ENCODE data around the gene IGSF23. TPM values are rescaled to one million over a fixed set of nuclear protein-coding genes. Genes with fewer than 3 reads are reported as not detected.

The IGSF23 gene
- total and polyA plus RNA-seq, 4 donors = 0.47 to 11.4 (median 3.3) TPM

- TF ChIP-seq, protein P1, sequence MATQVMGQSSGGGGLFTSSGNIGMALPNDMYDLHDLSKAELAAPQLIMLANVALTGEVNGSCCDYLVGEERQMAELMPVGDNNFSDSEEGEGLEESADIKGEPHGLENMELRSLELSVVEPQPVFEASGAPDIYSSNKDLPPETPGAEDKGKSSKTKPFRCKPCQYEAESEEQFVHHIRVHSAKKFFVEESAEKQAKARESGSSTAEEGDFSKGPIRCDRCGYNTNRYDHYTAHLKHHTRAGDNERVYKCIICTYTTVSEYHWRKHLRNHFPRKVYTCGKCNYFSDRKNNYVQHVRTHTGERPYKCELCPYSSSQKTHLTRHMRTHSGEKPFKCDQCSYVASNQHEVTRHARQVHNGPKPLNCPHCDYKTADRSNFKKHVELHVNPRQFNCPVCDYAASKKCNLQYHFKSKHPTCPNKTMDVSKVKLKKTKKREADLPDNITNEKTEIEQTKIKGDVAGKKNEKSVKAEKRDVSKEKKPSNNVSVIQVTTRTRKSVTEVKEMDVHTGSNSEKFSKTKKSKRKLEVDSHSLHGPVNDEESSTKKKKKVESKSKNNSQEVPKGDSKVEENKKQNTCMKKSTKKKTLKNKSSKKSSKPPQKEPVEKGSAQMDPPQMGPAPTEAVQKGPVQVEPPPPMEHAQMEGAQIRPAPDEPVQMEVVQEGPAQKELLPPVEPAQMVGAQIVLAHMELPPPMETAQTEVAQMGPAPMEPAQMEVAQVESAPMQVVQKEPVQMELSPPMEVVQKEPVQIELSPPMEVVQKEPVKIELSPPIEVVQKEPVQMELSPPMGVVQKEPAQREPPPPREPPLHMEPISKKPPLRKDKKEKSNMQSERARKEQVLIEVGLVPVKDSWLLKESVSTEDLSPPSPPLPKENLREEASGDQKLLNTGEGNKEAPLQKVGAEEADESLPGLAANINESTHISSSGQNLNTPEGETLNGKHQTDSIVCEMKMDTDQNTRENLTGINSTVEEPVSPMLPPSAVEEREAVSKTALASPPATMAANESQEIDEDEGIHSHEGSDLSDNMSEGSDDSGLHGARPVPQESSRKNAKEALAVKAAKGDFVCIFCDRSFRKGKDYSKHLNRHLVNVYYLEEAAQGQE (IDR thresholded peaks at IDR 0.05) = no peak
- TF ChIP-seq, protein P2, sequence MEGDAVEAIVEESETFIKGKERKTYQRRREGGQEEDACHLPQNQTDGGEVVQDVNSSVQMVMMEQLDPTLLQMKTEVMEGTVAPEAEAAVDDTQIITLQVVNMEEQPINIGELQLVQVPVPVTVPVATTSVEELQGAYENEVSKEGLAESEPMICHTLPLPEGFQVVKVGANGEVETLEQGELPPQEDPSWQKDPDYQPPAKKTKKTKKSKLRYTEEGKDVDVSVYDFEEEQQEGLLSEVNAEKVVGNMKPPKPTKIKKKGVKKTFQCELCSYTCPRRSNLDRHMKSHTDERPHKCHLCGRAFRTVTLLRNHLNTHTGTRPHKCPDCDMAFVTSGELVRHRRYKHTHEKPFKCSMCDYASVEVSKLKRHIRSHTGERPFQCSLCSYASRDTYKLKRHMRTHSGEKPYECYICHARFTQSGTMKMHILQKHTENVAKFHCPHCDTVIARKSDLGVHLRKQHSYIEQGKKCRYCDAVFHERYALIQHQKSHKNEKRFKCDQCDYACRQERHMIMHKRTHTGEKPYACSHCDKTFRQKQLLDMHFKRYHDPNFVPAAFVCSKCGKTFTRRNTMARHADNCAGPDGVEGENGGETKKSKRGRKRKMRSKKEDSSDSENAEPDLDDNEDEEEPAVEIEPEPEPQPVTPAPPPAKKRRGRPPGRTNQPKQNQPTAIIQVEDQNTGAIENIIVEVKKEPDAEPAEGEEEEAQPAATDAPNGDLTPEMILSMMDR (IDR thresholded peaks at IDR 0.05; ENCODE audit: low read depth, low read length, missing input control) = no peak
- no peak for TF ChIP-seq EGR1 (IDR thresholded peaks at IDR 0.05; ENCODE audit: low read depth in 2 of 2)
- TF ChIP-seq RAD21 (IDR thresholded peaks at IDR 0.05) = no peak
- TF ChIP-seq SP1 (IDR thresholded peaks at IDR 0.05) = no peak
- TF ChIP-seq TAF1 (conservative IDR thresholded peaks at IDR 0.05) = no peak
These were observed 5.4 kb upstream of the IGSF23 start (continued) for GRCh38 chr19:44607917-44608316.

DNA sequence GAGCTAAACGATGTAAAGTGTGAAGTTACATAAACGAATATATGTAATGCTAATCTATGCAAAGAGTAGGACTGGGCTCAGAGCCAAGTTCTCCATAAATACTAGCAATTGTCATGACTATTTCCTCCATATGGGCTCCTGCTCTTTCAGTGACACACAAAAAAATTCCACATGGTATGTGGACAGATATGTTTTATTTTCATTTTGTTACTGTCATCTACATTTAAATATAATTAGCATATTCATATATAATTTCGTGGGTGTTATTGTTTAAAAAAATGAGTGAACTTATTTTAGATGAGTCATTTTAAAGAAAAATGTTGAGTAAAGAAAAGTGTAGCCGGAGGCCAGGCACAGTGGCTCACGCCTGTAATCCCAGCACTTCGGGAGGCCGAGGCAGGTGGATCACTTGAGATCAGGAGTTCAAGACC is 5.0 kb upstream of the IGSF23 start:
- TF ChIP-seq TAF1 (conservative IDR thresholded peaks at IDR 0.05) (no peak), RXRA (IDR thresholded peaks at IDR 0.05) (no peak), ZBTB33 (IDR thresholded peaks at IDR 0.05) (no peak), GABPA (IDR thresholded peaks at IDR 0.05 in 1 of 2, conservative IDR thresholded peaks at IDR 0.05 in 1 of 2) (no peak)
- TF ChIP-seq, protein P1 (IDR thresholded peaks at IDR 0.05) = no peak
- Histone ChIP-seq H3K9ac (ENCODE audit: low read depth in 1 of 2, low read length in 2 of 2) (no peak overlapping the region), H3K27me3 (ENCODE audit: control insufficient read depth in 4 of 4, insufficient read depth in 4 of 4, low read length in 3 of 4) (no peaks in the 10 kb centered on the region), H3K27ac (ENCODE audit: low read depth in 1 of 2, low read length in 2 of 2) (no peak overlapping the region), H3K9me3 (ENCODE audit: control insufficient read depth in 4 of 4, low read length in 3 of 4) (no peaks in the 10 kb centered on the region), H3K4me1 (ENCODE audit: control insufficient read depth in 4 of 4, insufficient read depth in 4 of 4, low read length in 3 of 4) (peaks cover 0 to 23% (median 15%) of the 10 kb centered on the region in 4 donors), H3K36me3 (ENCODE audit: control insufficient read depth in 4 of 4, insufficient read depth in 3 of 4, low read depth in 1 of 4, low read length in 3 of 4) (no peaks in the 10 kb centered on the region), H3K4me3 (ENCODE audit: low read depth in 1 of 3, low read length in 3 of 3) (no peak overlapping the region)
- no peak for DNase-seq (ENCODE audit: low spot score)
- WGBS = 74% methylated on average over 7 of the region's 7 CpGs

Measured in liver (tissue), 9 donors.